Rectal smooth muscle tissue (tissue), 1 donor: ENCODE results near the gene RAP1GAP.

Experiments
- H3K27ac ChIP-seq: one replicate; pipeline ENCODE4 v1.7.0; 2013; ENCODE audit warnings: low read depth, low read length, inconsistent platforms
- H3K27me3 ChIP-seq: one replicate; pipeline ENCODE4 v1.7.0; 2013; ENCODE audit warnings: low read length; ENCODE audit not compliant: control insufficient read depth, insufficient read depth
- H3K36me3 ChIP-seq: one replicate; pipeline ENCODE4 v1.7.0; 2013; ENCODE audit warnings: low read length; ENCODE audit not compliant: control insufficient read depth, insufficient read depth
- H3K4me1 ChIP-seq: one replicate; pipeline ENCODE4 v1.7.0; 2013; ENCODE audit warnings: low read length; ENCODE audit not compliant: control insufficient read depth, insufficient read depth
- H3K4me3 ChIP-seq: one replicate; pipeline ENCODE4 v1.7.0; 2013; ENCODE audit warnings: low read length
- H3K9ac ChIP-seq: one replicate; pipeline ENCODE4 v1.7.0; 2013; ENCODE audit warnings: low read length

Gene RAP1GAP

DNA sequence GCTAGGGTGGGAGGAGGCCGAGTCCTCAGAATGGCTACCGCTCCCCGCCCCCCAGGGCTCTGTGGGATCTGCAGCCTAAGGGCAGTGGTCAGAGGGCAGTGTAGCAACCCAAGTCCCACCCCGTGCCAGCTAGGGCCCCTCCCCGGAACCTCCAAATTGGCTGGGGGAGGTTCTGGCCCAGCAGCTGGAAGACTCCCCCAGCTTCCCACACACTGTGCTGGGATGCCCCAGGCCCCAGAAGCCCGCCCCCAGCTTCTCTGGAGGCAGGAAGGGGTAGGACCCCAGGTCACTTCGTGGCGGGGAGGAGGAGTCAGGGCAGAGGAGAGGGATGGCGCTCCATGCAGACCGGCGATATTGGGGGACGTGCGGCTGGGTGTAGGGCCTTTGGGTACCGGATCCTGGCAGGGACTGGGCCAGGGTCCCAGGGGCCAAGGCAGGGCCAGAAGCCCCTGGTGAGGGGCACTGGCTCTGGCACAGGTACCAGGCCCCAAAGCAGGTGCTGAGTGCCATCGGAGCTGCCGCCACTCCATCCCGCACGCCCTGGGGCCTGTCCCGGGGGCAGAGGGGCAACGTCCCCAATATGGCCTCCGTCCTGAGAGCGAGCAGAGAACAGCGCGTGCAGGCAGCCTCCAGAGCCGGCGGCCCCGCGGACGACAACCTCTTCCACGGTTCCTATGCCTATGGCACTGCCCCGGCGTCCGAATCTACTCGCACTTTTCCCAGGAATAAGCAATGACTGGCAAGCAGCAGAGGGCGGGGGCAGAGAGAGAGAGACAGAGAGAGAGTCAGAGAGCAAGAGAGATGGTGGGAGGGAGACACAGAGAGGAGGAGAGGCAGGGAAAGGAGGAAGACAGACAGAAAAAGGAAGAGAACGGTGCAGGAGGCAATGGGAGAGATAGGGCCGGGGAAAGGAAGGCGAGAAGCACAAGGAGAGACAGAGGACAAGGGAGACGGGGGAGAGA is 65.7 kb downstream of the RAP1GAP start:
- Histone ChIP-seq H3K27me3 (no peaks in the 10 kb centered on the region), H3K4me1 (no peaks in the 10 kb centered on the region), H3K36me3 (no peaks in the 10 kb centered on the region), H3K9ac (no peak overlapping the region), H3K4me3 (no peak overlapping the region), H3K27ac (no peak overlapping the region)

GRCh38 chr1:21601278-21602048 is 67.7 kb downstream of the RAP1GAP start:
- Histone ChIP-seq H3K36me3 (no peaks in the 10 kb centered on the region), H3K4me1 (no peaks in the 10 kb centered on the region), H3K27me3 (no peaks in the 10 kb centered on the region), H3K27ac (no peak overlapping the region), H3K9ac (no peak overlapping the region), H3K4me3 (no peak overlapping the region)

- Histone ChIP-seq H3K27ac (no peak overlapping the region), H3K4me3 (no peak overlapping the region), H3K36me3 (no peaks in the 10 kb centered on the region), H3K4me1 (no peaks in the 10 kb centered on the region), H3K9ac (no peak overlapping the region), H3K27me3 (no peaks in the 10 kb centered on the region)
These were observed 69.8 kb downstream of the RAP1GAP start for GRCh38 chr1:21599402-21599801.

GRCh38 chr1:21598904-21599303 is 70.3 kb downstream of the RAP1GAP start:
- H3K9ac ChIP-seq = no peak overlapping the region
- no peak overlapping the region for H3K27ac ChIP-seq
- H3K4me3 ChIP-seq = no peak overlapping the region
- H3K36me3 ChIP-seq = no peaks in the 10 kb centered on the region
- H3K4me1 ChIP-seq = no peaks in the 10 kb centered on the region
- no peaks in the 10 kb centered on the region for H3K27me3 ChIP-seq

DNA sequence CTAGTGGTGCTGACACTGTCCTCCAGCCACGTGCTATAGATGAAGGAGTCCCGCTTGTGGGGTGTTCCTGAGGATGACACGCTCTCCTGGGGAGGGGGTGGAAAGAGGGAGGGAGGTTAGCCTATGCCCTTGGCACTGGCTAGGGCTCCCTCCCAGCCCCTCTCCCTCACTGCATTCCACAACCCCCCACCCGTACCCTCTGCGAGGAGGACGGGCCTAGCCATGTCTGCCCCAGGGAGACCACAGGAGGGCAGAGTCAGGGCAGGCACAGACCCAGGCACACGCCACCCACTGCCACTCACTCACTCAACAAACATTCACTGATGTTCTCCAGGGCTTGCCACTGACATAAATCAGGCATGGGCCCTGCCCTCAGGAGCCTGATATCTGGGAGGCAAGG is 70.7 kb downstream of the RAP1GAP start:
- Histone ChIP-seq H3K9ac (no peak overlapping the region), H3K4me1 (no peaks in the 10 kb centered on the region), H3K4me3 (no peak overlapping the region), H3K27ac (no peak overlapping the region), H3K36me3 (no peaks in the 10 kb centered on the region), H3K27me3 (no peaks in the 10 kb centered on the region)

DNA sequence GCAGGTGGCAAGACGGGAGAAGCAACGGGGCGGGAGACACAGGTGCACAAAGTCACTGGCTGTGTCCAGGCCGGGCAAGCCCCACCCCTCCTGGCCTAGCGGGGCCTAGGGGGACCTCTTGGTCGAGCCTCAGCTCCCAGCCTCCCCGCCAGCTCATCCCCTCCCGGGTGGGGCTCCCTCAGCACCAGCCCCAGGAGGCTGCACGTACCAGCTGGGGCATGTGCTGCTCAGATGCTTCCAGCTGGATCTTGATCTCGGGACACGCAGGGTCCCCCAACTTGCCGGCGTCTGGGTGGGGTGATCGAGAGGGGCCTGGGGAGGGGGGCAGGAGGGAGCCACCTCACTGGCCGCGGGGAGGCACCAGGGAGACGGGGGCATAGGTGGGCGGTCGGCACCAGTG is 71.4 kb downstream of the RAP1GAP start:
- no peaks in the 10 kb centered on the region for H3K4me1 ChIP-seq
- H3K27ac ChIP-seq = no peak overlapping the region
- no peak overlapping the region for H3K9ac ChIP-seq
- no peaks in the 10 kb centered on the region for H3K36me3 ChIP-seq
- no peaks in the 10 kb centered on the region for H3K27me3 ChIP-seq
- H3K4me3 ChIP-seq = no peak overlapping the region

GRCh38 chr1:21596628-21597027 is 72.5 kb downstream of the RAP1GAP start:
- no peaks in the 10 kb centered on the region for H3K4me1 ChIP-seq
- no peak overlapping the region for H3K27ac ChIP-seq
- no peaks in the 10 kb centered on the region for H3K36me3 ChIP-seq
- no peaks in the 10 kb centered on the region for H3K27me3 ChIP-seq
- H3K4me3 ChIP-seq = no peak overlapping the region
- H3K9ac ChIP-seq = no peak overlapping the region

DNA sequence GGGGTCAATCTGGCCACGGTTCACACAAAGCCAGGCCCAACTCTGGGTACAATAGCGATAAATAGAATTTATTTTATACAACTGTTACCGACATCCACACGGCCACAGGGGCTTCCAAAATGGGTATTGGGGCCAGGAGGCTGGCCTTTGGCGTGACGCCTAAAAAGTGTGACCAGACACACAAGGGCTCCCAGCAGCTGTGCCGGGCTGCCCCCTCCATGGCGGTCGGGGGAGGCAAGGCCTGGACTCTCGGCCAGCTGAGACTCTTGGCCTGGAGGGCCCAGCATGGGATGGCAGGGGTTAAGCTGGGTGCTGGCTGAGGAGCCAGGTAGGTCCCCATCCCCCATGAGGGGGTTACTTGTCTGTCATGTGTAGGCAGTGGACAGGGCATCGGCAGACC is 73.0 kb downstream of the RAP1GAP start:
- Histone ChIP-seq H3K4me1 (no peaks in the 10 kb centered on the region), H3K36me3 (no peaks in the 10 kb centered on the region), H3K4me3 (no peak overlapping the region), H3K27me3 (no peaks in the 10 kb centered on the region), H3K27ac (no peak overlapping the region), H3K9ac (no peak overlapping the region)

DNA sequence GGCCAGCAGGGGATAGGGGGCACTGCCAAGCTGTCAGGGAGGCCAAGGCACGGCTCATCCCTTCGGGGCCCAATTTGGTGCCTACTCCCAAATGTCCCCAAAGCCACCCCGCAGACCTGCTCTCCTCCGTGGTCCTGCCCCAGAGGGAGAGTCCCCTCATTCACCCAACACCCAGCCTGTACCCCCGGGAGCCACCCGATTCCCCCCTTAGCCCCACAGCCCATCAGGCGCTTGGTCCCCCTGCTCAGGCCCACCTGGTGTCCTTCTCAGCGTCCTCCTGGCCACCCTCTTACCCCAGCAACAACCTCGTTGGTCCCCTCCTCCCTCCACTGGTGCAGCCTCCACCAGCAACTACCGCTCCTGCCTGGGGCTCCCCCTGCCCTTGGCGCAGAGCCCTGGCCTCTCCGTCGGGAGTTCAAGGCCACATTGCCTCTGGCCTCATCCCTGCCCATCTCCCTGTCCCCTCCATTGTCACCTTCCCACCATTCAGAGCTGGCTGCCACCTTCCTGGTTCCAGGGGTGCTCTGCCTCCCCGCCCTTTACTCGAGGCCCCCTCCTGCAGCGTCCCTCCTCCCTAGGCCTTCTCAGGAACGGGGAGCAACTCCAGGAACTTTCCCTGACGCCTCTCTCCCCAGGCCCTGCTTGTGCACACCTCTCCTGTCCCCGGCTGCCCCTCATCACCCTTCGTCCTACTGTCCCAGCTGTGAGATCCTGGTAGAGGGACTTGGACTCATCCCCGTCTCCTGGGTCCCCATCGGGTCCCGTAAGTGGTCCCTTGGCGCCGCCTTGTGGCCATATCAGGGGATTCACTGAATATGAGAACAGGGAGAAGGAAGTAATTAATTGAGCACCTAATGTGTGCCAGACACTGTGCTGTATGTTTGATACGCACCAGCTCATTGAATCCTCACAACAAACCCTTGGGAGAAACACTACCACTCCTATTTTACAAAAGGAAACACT is 73.9 kb downstream of the RAP1GAP start:
- H3K27ac ChIP-seq = no peak overlapping the region
- no peak overlapping the region for H3K4me3 ChIP-seq
- no peaks in the 10 kb centered on the region for H3K36me3 ChIP-seq
- H3K27me3 ChIP-seq = no peaks in the 10 kb centered on the region
- H3K9ac ChIP-seq = no peak overlapping the region
- H3K4me1 ChIP-seq = no peaks in the 10 kb centered on the region

DNA sequence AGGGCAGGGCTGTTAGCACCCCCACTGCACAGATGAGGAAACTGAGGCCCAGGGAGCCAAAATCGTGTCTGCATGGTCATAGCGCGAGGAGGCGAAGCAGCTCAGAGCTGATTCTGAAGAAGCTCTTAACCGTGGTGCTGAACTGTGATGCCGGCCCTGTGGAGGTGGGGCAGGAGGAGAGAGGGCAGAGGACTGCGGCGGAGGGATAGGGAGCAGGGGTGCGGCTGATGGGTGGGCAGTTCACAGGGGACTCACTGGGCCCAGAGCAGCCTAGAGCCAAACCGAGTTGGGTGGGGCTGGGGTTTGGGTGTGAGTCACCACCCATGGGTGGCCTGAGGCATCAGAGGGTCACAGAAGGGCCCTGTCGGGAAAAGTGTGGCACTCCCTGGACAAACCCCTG is 74.7 kb downstream of the RAP1GAP start:
- no peaks in the 10 kb centered on the region for H3K4me1 ChIP-seq

DNA sequence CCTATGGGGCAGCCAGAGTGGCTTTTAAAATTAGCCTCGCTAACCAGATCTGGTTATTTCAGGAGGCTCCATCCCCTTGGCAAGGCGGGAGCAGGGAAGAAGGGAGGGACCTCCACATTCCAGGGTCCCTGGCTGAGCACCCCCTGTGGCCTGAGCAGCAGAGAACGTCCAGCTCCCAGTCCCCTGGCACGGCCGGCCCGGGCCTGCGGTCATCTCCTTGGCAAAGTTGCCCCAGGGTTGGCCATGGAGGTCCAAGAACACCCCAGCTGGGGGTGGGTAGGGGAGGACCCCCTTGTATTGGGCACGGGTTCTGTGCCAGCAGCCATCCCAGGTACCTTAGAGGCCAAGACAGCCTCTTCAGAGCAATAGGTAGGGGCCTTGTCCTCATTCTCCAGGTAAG is 75.9 kb downstream of the RAP1GAP start:
- no peaks in the 10 kb centered on the region for H3K4me1 ChIP-seq
- H3K27ac ChIP-seq = no peak overlapping the region
- no peaks in the 10 kb centered on the region for H3K36me3 ChIP-seq
- H3K27me3 ChIP-seq = no peaks in the 10 kb centered on the region
- H3K4me3 ChIP-seq = no peak overlapping the region
- H3K9ac ChIP-seq = no peak overlapping the region

More for the DNA sequence above, 74.7 kb downstream of the RAP1GAP start:
- Histone ChIP-seq H3K27ac (no peak overlapping the region), H3K27me3 (no peaks in the 10 kb centered on the region), H3K36me3 (no peaks in the 10 kb centered on the region), H3K4me3 (no peak overlapping the region), H3K9ac (no peak overlapping the region)
